Right renal cortex interstitium (tissue), 3 donors: ENCODE results near the gene DNTTIP2. TPM values are rescaled to one million over a fixed set of nuclear protein-coding genes. Genes with fewer than 3 reads are reported as not detected.
"Not testable (repeated sequence)": the region's sequence is repeated elsewhere in the genome, so short reads cannot be mapped to it uniquely, and the experiment has no call there.

Source experiments
- DNase-seq, 3 donors: peaks; one replicate each; pipeline ENCODE4 v3.0.0-alpha.2; 2013; ENCODE audit warnings: low read depth in 3 of 3, low spot score in 2 of 3
- polyA plus RNA-seq, 3 donors: library from polyadenylated mRNA; unstranded; fragments of 120-200 nt; gene quantifications; one replicate each; pipeline ENCODE4 v1.2.1, GENCODE V29; 2013; ENCODE audit not compliant: insufficient read length in 3 of 3

The DNTTIP2 gene
- polyA plus RNA-seq = 10 to 100 TPM; 78.2 to 85.6 (median 84.1) TPM

- peak; percentile 90 to 97 (median 93) for DNase-seq
These were observed at the start of gene DNTTIP2 for GRCh38 chr1:93878889-93879586. TSS of gene DNTTIP2 (minus strand) at chr1:93879206. CDS start at chr1:93879148, 58 bp downstream.

GRCh38 chr1:93925206-93925605 lies 46.2 kb upstream of the DNTTIP2 start:
- no peak for DNase-seq

- DNase-seq = no peak
These were observed 40.8 kb upstream of the DNTTIP2 start for GRCh38 chr1:93919780-93920179.

GRCh38 chr1:93917302-93917701 lies 38.3 kb upstream of the DNTTIP2 start:
- DNase-seq = no peak

GRCh38 chr1:93910880-93911279 lies 31.9 kb upstream of the DNTTIP2 start:
- DNase-seq = not testable (repeated sequence)

GRCh38 chr1:93910305-93910704 lies 31.3 kb upstream of the DNTTIP2 start:
- DNase-seq = no peak

GRCh38 chr1:93909146-93910050 lies 30.4 kb upstream of the DNTTIP2 start, which contains the start of gene GCLM:
TSS of gene GCLM (minus strand) at chr1:93909430. CDS start at chr1:93909163, 267 bp downstream.
- DNase-seq = peak; percentile 62 to 80 (median 78)

- peak in 1 of 3 donors; percentile 12 for DNase-seq
These were observed 29.6 kb upstream of the DNTTIP2 start for GRCh38 chr1:93908394-93909145.

- no peak for DNase-seq
These were observed 28.7 kb upstream of the DNTTIP2 start for GRCh38 chr1:93907718-93908117.

- no peak for DNase-seq
These were observed 27.5 kb upstream of the DNTTIP2 start for GRCh38 chr1:93906480-93906879.

- DNase-seq = no peak
These were observed 26.7 kb upstream of the DNTTIP2 start for GRCh38 chr1:93905734-93906133.

GRCh38 chr1:93905051-93905450 lies 26.0 kb upstream of the DNTTIP2 start:
- no peak for DNase-seq

- no peak for DNase-seq
These were observed 25.2 kb upstream of the DNTTIP2 start for GRCh38 chr1:93904228-93904627.

- no peak for DNase-seq
These were observed 21.9 kb upstream of the DNTTIP2 start for GRCh38 chr1:93900723-93901504.

- no peak for DNase-seq
These were observed 20.7 kb upstream of the DNTTIP2 start for GRCh38 chr1:93899543-93900207.

GRCh38 chr1:93888900-93889299 lies 9.9 kb upstream of the DNTTIP2 start:
- DNase-seq = no peak

GRCh38 chr1:93882269-93882668 lies 3.3 kb upstream of the DNTTIP2 start:
- no peak for DNase-seq

- DNase-seq = no peak
These were observed 1.7 kb upstream of the DNTTIP2 start for GRCh38 chr1:93880731-93881130.

- peak in 1 of 3 donors; percentile 2 for DNase-seq
These were observed 511 bp downstream of the DNTTIP2 start for GRCh38 chr1:93878501-93878888.

GRCh38 chr1:93877529-93877928 lies 1.5 kb downstream of the DNTTIP2 start:
- no peak for DNase-seq
